HG02588 (cell line): Measurements from ENCODE around the gene PHF23.
A peak's percentile ranks its signal among the peaks of the same experiment; 100 is the strongest.

ENCODE experiments used
- ATAC-seq: cut with Tn5 transposase; IDR thresholded peaks from one replicate; pipeline ENCODE4 v1.9.1; 2021; ENCODE audit warnings: mild to moderate bottlenecking, moderate library complexity; ENCODE audit not compliant: unreplicated experiment

Gene PHF23

DNA sequence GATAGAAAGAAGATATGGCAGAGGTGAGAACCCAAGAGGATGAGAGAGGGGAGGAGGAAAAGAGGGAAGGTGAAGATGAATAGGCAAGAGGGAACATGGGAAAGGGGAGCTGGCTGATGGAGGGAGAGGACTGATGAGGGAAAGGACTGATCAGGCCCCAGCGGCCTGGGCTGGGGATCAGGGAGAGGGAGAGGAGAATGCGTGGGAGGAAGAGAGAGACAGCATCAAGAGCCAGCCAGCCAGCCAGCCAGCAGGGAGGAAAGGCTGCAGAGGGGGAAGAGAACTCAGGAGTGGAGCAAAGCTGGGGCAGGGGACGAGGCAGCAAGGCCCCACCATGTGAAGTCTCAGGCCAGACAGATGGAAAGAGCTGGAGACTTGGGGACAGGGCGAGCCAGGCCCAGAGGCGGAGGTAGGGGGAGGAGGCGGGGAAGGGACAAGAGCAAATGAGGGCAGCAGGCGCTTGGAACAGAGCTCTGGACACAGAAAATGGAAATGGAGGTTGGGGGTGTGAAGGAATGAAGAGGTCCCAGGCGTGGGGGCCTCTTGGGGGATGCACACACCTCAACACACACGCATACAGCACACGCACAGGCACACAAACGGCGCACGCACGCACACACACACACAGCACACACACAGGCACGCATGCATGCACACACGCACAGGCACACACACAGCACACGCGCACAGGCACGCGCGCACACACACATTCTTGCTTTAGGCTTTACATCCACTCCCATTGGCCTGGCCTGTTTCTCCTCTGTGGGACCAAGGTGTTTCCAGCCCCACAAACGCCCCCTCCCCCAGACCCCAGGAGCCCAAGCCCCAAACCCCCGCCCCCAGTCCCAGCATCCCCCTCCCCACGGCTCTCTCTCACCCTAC lies 31.9 kb downstream of the PHF23 start:
- ATAC-seq = no peak

DNA sequence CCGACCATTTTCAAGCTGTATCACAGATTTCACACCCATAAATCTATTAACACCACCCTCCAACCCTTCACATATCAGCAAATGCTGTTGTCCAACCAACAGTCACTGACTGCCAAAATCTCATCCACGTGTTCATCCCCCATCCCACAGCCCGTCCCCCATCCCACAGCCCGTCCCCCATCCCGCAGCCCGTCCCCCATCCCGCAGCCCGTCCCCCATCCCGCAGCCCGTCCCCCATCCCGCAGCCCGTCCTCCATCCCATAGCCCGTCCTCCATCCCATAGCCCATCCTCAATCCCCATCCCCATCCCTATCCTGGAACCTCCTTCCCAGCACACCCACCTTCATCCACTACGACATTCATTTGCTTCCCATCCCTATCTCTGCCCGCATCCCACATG lies 33.7 kb downstream of the PHF23 start:
- no peak for ATAC-seq

DNA sequence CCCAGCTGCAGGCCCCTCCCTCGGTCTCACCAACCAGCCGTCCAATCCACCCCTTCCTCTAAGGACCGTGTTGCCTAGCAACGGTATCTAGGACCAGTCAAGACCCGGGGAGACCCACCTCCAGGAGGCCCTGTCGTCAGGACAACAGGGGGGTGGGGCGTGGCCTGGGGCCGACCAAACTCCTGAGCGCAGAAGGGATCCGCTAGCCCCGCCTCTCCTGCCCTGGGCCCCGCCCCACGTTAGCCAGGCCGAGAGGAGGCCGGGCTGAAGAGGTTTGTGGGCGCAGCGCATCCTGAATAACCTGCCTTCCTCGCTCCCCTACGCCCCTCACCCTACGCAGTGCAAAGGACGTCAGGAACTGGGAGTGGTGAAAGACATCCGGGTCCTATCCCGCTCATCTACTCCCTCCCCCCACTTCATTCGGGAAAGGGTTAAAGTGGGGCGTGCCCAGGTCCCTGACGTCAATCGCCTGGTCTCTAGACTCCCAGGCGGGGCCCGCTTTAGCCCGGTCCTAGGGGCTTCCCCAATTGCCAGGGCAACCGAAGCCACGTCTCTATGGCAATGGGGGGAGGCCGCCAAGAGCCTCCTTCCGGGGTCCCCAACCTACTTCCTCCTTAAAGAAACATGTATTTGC lies 34.3 kb downstream of the PHF23 start:
- ATAC-seq = peak; percentile 77

DNA sequence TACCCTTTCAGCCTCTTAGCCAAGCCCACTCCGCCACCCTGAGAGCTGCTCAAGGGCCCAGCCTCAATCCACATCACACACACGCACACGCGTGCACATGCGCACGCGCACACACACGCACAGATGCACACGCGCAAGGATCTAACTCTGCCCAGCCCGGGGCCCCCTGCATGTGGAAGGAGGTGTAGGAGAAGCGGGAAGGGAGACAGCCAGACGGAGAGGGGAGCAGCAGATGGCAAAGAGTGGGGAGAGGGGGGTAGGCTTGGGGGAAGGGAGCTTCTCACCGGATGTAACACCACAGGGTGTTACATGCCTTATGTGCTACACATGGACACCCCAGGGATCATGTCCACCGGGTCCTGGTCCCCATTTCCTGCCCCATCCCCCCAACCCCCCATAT lies 34.9 kb downstream of the PHF23 start:
- ATAC-seq = no peak

DNA sequence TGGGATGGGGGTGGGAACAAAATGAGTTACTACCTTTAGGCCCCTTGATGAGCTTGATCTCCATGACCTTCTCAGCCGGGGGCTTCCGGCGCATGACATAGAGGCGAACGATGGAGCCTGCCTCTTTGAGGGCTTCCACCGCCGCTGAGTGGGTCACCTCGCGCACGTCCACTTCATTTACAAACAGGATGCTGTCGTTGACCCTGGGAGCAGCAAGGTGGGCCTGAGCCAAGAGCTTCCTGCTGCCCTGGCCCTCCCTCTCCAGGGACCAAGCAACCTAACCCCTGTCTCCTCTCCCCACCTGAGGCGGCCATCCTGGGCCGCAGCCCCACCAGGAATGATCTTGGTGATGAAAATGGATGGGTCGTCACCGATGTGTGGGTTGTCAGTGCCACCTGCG lies 35.9 kb downstream of the PHF23 start:
- no peak for ATAC-seq

DNA sequence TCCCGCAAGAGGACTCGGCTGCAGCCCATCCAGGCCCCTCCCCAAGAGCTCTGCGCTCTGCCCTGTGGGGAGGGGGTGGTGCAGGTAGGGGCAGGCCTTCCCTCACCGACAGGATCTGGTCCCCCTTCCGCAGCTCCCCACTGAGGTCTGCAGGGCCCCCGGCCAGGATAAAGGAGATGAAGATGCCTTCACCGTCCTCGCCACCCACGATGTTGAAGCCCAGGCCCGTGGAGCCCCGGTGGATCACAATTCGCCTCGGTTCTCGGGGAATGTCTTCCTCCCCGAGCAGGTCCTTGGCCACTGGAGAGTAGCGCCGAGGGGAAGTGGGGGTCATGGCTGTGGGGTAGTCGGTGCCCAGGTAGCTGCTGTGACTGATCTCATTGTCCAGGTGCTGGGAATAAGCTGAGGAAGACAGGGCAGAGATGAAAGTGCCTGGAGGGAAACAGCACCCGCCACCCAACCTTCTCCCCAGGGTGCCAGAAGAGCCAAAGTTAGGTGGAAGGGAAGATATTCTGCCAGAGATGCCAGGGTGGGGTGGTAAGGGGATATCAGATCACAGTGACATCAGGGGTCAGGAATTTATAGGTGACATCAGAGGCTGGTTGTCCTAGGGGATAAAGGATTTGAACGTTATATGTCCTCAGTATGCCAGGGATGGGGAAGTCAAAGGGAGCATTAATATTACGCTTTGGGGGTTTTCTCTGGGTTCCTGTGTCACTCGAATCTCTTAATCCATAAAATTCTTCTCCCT lies 42.4 kb downstream of the PHF23 start:
- no peak for ATAC-seq

DNA sequence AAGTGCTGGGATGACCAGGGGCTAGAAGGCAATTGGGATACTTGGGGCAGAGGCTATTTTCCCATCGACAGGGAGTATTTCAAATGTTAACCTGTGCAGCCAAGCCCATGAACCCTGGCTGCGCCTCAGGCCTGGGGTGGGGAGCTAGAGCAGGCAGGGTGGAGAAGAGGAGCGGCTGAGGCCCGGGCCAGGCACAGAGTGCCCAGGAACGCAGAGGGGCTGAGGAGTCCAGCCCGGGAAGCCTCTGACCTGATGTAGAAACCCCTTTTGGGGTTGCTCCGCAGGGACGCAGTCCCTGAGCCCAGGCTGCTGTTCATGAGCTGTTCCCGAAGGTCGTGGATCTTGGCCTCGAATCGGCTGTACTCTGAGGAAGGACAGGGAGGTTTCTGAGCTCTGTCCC lies 43.3 kb downstream of the PHF23 start:
- no peak for ATAC-seq

DNA sequence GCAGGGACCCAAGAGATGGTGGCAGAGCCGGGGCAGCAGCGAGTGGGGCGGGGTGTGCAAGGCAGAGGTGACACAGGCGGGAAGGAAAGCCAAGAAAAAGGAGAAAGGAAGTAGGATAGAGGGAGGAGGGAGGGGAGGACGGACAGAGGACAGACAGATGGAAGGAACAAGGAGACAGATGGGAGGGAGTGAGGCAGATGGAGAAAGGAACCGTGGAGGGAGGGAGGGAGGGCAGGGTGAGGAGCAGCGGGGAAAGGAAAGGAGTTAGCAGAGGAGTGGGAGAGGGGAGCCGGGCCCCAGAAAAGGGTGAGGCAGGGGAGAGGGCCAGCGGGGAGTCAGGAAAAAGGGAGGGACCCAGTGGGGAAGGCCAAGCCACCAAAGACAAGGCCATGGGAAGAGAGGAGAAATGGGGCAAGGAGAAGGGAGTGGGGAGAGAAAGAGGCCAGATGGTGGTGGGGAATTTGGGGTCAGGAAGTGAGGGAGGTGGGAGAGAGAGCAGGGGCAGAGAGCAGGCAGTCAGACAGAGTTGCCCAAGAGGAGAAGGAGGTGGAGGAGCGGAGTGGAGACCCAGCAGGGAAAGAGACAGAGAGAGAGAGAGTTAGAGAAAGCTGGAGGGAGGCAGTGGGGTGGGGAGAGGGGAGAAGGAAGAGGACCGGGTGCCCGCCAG lies 46.9 kb downstream of the PHF23 start:
- no peak for ATAC-seq

DNA sequence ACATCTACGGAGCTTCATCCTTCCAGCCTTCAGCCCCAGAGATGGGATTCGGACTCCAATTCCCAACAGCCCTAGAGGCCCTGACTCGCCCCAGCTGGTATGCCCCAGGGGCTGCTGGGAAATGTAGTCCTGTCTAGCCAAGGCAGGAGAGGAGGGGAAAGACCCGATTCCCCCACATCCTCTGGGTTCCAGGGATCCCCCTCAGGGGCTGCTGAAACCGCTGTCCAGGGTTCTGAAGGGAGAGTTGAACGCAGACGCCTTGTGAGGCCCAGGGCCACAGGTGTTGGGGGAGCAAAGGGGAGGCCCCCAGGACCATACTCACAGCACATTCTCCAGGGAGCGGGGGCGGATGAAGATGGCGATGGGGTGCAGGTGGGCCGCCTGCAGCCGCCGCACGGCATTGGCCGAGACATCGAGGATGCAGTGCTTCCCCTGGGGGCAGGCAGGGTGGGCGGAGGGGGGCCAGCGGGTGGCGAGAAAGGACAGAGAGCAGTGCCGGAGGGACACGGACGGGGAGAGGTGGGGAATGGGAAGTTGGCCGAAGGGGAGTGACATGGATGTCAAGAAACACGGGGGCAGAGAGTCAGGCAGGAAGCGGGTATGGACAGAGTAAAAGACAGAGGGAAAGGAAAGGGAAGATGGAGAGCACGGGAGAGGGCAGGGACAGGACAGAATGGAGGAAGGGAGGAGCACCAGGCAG lies 47.5 kb downstream of the PHF23 start:
- ATAC-seq = no peak

DNA sequence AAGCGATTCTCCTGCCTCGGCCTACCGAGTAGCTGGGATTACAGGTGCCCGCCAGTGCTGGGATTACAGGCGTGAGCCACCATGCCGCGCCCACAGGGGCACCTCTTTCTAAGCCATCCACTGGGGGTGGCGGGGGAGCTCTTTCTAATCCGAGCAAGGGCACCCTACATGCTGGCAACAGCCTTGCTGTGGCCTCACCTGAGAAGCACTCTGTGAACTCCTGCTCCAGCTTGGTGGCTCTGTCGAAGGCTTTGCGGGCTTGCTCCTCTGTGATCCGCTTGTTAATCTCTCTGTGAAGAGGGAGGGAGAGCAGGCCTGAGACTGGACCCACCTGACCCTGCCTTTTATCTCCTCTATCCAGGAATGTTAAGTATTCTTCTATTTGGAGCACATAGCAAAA lies 48.2 kb downstream of the PHF23 start:
- ATAC-seq = no peak

DNA sequence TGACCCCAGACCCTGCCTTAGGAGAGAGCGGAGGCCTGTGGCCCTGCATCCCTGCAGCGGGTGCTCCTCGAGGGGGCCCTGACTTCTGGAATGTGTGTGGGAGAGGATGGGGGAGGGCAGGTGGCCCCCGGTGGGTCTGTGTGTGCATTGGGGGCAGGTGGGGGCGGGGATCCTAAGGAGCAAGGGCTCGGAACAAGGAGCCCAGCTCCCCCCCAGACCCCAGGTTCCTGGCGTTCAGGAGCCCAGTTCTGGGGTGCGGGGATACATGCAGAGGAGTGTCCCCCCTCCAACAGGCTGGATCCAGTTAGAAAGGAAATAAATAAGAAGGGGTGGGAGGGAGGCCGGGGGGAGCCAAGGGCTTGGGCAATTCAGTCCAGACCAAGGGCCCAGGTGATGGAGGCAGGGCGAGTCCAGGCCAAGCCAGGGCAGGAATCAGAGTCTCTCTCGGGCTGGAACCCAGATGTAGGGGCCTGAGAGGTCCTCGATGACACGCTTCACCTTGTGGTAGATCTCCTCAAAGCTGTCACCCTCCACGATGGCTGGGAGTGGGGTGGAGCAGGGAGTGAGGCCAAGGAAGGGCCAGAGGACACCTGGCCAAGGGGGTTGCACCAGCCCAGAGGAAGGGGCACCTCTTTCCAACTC lies 48.9 kb downstream of the PHF23 start:
- no peak for ATAC-seq

DNA sequence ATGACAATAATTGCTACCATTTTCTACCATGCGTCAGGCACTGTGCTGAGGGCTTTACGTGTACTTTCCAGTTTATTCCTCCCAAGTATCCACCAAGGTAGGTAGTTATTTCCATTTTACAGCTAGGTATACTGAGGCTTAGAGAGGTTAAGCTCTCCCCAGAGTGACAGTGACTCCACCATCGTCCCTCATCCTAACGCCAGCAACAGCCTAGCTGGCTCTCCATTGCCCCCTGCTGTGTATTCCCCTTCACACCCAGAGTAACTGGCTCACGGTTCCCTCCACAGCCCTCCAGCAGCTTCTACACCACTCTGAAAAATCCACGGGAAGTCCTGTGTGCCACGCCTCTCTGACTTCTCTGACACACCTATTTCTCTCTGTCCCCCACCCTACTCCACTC lies 53.0 kb downstream of the PHF23 start:
- ATAC-seq = no peak
